Amniotic epithelial cell (primary cell): ENCODE data around the gene CTNNA1.
"Not testable (repeated sequence)": the region's sequence is repeated elsewhere in the genome, so short reads cannot be mapped to it uniquely, and the experiment has no call there.

Experiments used
- DNase-seq: peaks from one replicate; pipeline ENCODE4 v3.0.0-alpha.2; 2010; ENCODE audit warnings: low read depth

The CTNNA1 gene, protein sequence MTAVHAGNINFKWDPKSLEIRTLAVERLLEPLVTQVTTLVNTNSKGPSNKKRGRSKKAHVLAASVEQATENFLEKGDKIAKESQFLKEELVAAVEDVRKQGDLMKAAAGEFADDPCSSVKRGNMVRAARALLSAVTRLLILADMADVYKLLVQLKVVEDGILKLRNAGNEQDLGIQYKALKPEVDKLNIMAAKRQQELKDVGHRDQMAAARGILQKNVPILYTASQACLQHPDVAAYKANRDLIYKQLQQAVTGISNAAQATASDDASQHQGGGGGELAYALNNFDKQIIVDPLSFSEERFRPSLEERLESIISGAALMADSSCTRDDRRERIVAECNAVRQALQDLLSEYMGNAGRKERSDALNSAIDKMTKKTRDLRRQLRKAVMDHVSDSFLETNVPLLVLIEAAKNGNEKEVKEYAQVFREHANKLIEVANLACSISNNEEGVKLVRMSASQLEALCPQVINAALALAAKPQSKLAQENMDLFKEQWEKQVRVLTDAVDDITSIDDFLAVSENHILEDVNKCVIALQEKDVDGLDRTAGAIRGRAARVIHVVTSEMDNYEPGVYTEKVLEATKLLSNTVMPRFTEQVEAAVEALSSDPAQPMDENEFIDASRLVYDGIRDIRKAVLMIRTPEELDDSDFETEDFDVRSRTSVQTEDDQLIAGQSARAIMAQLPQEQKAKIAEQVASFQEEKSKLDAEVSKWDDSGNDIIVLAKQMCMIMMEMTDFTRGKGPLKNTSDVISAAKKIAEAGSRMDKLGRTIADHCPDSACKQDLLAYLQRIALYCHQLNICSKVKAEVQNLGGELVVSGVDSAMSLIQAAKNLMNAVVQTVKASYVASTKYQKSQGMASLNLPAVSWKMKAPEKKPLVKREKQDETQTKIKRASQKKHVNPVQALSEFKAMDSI

DNA sequence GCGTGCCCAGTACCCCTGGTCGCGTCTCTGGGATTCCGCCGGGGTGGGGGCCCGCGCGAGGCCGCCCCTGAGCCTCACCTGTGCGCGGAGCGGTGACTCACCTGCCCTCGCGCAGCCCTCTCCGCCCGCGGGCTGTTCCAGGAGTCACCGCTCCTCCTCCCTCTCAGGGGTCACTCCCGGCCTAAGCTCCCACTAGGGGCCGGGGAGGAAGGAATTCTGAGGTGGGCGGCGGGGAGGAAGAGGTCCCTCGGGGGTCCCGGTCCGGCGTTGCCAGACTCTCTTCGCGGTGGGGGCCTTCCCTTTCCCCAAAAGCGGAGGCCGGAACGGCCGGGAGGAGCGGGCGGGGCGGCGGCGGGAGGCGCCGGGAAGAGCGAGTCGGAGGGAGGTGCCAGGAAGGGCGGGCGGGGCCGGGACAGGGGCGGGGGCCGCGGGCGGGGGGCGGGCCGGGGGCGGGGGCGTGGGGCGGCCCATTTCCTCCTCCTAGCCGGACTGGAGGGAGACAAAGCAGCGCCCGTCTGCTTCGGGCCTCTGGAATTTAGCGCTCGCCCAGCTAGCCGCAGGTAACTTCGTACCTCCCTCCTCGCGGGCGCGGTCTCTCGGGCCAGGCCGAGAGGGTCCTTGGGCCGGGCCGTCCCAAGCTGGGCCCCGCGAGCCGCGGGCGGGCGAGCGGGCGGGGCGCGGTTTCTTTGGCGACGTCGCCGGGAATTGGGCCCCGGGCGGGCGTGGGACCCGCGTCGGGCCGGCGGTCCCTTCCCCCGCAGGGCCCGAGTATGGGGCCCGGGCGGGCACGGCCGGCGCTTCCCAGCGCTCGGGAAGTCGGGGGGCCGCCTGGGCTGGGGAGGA lies at the start of gene CTNNA1:
Gene CTNNA1, plus strand, starts transcription at position 475 of the 843 bp plus-strand sequence. CDS start 28,500 bp downstream, outside the sequence.
- DNase-seq = peak; percentile 59

DNA sequence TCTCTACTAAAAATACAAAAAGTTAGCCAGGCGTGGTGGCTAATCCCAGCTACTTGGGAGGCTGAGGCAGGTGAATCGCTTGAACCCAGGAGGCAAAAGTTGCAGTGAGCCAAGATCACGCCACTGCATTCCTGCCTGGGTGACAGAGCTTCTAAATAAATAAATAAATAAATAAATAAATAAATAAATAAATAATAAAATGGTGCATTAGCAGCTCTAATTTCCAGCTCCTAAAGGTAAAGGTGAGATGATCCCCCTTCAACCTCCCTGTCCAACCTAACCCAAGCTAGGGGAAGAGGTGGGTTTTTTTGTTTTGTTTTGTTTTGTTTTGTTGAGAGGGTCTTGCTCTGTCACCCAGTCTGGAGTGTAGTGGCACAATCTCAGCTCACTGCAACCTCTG lies 49.4 kb upstream of the CTNNA1 start:
- DNase-seq = not testable (repeated sequence)

DNA sequence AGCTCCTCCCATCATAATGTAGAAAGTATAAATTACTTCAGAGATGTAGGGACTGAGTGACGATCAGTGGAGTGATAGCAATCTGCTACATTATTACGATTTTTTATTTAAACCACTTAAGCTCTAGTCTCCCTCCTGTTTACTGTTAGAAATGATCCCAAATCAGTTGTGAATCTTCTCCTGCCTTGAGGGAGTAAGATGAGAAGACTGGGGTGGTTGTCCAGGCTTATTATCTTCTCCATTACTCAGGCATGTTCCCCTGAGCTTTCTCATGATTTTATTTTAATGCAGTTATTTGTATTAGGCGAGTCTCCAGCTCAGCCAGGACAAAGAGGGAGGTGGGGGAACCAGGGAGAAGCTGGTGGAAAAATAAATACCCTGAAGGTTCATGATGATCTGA lies 48.2 kb upstream of the CTNNA1 start:
- DNase-seq = no peak

DNA sequence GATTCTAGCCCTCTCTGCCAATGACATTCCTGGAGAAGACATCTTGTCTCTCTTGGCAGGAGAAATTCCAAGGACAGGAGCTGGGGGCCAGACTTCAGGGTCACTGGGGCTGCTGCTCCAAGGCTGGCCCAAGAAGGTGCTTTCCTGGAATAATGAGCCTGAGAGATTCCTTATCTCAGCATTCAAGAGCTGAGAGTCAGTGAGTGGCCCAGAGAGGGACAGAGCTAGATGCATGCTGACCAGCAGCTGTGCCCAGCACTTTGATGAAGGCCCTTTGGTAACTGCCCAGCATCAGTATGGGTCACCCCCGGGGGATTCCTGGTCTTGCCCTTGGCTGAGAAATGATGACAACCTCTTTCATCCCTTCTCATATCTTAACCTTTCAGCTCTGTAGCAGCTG lies 47.7 kb upstream of the CTNNA1 start:
- no peak for DNase-seq

DNA sequence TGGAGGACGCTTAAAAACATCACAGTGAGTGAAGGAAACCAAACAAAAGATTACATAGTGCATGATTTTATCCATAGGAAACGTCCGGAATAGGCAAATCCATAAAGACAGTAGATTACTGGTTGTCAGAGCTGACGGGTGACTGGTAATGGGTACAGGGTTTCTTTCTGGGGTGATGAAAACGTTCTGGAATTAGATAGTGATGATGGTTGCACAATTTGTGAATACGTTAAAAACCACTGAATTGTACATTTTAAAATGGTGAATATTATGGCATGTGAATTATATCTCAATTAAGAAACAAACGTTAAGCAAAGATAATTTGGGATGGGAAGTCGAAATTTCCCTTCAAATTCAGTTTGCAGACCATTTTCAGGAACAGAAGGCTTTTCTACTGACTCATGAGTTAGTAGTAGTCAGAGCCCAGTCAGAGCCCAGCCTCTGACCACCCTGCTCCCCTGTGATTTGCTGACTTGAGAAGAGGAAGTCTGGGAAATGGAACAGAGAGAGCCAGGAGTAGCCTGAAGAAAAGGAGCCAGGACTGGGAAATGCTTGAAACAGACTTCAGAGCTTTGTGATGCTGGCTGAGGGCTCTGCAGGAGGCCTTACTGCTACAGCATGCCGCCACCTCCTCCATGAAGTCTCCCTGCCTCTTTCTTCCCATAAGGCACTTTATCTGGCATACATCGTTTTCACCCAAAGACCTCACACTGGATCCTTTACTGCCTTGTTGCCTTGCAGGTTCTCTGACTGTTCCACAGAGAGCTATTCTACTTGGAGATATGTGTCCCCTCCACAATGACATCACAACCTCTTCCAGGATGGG lies 46.4 kb upstream of the CTNNA1 start:
- DNase-seq = peak; percentile 88

DNA sequence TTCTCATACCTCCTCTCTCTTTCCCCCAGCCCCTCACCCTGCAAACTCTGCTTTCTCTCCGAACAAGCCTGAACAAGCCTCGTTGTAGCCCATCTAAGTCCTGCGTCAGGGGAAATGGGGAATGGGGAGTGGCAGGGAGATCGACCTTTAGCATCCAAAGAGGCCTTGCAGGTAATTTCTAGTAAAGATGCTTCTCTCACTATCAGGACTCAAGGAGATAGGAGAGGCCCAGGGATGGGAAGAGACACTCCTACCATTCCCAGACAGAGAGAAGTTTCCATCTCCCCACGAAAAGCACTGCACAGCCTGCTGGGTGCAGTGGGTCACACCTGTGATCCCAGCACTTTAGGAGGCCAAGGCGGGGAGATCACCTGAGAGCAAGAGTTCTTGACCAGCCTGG lies 44.4 kb upstream of the CTNNA1 start:
- no peak for DNase-seq

DNA sequence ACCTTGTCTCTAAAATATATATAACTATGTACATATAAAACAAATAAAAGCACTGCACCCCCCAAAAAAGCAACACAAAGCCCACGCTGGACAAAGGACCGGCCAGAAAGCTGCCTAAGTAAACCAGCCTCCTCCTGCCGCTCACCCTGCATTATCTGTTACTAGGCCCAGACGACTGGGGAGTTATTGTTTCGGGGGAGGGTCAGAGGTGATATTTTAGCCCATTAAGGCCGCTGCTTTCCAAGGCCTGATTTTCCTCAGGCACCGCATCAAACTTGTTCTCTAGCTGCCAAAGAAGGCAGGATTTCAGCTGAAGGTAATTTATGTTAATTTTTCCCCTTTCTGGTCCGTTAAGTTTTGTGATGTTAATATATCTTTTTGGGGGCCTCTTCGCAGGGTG lies 44.0 kb upstream of the CTNNA1 start:
- no peak for DNase-seq

DNA sequence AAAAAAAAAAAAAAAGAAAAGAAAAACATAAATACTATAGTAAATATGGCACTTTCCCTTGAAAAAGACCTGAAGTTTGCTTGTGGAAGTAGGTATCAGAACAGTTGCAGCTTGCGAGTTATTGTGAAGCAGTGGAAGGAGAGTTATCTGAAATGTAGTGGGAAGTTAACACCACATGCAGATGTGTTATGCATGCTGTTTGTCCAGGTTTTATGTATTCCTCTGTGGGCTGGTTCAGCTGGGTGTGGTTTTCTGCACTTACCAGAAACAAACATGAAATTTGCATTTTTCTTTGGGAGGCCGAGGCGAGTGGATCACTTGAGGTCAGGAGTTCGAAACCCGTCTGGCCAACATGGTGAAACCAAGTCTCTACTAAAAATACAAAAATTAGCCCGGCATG lies 42.1 kb upstream of the CTNNA1 start:
- DNase-seq = no peak

DNA sequence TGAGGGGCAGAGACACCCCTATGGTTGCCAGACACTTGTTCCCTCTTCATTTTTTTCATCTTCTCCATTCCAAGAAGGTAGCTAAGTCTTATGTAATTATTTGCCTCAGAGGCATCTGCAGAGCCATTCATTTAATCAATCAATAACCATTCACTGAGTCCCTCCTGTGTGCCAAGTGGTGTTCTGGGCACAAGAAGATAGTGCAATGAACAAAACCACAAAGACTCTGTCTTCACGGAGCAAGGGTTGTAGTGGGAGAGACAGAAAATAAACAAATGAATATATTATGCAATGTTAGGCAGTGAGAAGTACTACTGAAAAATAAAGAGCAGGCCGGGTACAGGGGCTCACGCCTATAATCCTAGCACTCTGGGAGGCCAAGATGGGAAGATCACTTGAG lies 41.4 kb upstream of the CTNNA1 start:
- peak; percentile 61 for DNase-seq

DNA sequence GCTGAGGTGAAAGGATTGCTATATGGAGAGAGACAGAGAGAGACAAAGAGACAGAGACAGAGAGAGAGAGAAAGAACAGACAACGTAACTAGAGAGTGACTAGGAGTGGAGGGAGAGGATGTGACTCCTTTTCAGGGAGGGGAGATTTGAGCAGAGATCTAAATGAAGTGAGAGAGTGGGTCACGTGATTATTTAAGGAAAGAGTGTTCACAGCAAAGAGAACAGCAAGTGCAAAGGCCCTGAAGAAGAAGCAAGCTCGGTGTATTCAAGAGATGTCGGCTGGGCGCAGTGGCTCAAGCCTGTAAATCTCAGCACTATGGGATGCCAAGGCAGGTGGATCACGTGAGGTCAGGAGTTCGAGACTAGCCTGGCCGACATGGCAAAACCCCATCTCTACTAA lies 40.9 kb upstream of the CTNNA1 start:
- DNase-seq = no peak

DNA sequence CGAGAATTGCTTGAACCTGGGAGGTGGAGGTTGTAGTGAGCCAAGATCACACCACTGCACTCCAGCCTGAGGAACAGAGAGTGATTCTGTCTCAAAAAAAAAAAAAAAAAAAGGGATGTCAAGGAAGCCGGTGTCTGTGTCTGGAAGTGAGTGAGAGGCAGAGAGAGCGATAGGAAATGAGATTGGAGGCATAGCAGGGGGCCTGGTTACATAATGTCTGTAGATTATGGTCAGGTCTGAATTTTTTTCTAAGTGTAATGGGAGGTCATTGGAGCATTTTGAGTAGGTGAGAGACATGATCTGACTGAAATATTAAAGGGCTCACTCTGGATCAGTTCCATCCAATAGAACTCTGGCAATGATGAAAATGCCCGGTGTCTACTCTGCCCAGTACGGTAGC lies 40.4 kb upstream of the CTNNA1 start:
- no peak for DNase-seq

DNA sequence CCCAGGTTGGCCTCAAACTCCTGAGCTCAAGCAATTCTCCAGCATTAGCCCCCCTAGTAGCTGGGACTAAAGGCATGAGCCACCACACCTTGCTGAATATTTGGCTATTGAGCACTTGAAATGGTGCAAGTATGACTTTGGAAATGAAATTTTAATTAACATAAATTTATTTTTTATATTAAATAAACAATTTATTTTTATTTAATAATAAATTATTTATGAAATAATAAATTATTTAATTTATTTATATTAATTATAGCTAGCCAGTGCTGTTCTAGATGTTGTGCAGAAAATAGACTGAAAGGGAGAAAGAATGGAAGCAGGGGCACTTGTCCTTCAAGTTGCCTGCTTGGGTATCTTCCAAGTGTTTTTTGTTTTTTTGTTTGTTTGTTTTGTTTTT lies 40.0 kb upstream of the CTNNA1 start:
- no peak for DNase-seq

DNA sequence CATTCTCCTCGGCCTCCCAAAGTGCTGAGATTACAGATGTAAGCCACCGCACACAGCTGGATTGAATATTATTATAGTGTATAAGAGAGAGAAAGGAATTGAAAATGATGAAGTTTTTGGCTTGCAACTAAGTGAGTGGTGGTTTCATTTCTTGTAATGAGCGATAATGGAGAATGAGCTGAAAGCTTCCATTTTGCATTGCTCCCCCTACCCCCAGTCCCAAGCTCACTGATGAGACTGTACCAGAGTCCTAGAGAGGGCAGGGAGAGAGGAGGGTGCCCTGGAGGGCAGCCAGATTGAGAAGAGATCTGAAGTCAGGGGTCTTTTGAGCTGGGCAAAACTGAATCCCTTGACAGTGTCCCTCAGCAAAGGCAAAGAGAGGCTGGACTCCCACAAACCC lies 38.5 kb upstream of the CTNNA1 start:
- no peak for DNase-seq

DNA sequence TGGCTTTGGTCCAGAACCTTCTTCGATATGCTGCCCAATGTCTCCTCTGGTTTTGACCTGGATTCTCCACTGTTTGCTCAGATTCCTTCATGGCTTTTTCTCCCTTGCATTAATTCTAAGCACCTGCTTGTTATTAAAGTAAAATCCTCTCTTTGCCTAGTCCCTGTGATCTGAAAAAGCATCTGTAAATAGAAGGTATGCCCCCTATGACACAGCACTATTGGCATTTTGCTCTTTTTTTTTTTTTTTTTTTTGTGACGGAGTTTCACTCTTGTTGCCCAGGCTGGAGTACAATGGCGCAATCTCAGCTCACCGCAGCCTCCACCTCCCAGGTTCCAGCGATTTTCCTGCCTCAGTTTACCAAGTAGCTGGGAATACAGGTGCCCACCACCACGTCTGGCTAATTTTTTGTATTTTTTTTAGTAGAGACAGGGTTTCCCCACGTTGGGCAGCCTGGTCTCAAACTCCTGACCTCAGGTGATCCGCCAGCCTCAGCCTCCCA lies 37.2 kb upstream of the CTNNA1 start:
- peak; percentile 12 for DNase-seq

DNA sequence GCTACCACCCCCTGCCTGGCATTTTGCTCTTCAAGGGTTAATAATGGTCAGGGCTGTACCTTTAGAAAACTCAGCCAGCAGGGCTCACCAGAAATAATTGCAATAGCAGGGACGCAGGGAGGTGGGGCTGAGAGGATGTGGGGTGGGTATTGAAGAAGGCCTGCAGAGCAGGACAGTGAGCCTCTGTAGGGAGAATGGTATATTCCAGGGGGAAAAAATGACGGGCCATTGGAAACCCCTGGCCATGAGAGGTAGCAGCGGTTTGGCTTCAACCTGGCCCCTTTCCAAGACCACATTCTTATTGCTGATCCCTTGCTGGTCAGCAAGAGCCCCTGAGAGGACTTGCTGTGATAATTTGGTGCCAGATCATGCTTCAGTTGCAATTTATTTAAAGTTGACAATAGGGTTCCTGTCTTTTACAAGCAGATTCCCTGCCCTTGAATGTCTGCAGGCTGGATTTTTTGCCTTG lies 36.7 kb upstream of the CTNNA1 start:
- DNase-seq = peak; percentile 9

DNA sequence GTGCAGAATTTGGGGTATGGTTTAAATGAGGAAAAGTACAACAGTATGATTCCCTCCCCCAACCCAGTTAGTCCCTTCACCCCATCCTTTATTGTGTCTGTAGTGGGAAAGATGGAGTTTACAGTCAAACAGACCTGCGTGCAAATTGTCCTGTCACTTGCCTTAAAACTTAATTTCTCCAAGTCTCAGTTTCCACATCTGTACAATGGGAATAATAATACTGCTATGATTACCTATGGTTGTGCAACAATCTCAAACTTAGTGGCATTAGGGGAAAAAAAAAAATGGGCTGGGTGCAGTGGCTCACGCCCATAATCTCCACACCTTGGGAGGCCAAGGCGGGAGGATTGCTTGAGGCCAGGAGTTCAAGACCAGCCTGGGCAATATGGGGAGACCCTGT lies 35.8 kb upstream of the CTNNA1 start:
- DNase-seq = no peak

DNA sequence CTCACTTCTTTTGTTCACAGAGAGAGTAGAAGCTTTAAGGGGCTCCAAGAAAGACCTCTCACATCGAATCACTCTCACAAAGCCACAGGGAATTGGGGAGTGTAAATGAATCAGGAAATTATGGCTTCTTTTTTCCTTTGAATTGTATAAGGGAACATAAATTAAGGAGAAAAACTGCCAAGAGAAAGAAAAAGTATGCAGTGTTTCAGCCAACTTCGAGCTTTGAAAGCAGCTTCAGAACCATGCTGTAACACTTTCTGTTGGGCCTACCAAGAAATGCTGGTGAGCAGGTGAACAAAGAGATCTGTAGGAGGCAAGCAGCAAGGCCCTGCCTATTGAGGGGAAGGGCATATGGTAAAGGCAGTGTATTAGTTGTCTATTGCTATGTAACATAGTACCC lies 33.4 kb upstream of the CTNNA1 start:
- DNase-seq = no peak

DNA sequence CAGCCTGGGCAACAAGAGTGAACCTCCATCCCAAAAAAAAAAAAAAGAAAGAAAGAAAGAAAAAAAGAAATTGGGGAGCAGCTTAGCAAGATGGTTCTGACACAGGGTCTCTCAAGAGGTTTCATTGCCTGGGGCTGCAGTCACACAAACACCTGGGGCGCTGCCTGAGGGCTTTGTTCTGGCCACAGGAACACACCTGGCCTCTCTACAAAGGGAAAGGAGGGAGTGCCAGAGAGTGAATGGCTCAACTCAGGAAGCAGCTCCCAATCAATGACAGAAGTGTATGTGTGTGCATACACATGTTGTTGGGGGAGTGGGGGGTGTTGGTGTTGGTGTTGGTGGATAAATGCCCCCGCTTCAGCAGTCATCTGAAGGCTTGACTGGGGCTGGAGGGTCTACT lies 32.4 kb upstream of the CTNNA1 start:
- DNase-seq = no peak

DNA sequence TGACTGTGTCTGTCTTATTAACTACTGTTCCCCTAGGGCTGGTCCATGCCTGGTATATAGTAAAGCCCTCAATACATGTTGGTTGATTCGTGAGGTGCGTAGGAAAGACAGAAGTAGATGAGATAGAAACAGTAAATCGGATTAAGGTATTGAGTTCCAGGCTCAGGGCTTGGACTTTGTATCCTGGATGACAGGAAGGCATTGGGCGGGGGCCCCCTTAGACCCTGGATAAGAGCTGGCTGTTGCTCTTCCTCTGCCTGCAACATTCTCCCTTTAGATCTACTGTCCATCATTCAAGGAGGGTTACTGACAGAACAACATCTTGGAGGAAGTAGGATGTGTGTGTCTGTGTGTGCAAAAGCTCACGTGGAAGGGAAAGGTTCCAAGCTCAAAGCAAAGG lies 31.2 kb upstream of the CTNNA1 start:
- DNase-seq = no peak

DNA sequence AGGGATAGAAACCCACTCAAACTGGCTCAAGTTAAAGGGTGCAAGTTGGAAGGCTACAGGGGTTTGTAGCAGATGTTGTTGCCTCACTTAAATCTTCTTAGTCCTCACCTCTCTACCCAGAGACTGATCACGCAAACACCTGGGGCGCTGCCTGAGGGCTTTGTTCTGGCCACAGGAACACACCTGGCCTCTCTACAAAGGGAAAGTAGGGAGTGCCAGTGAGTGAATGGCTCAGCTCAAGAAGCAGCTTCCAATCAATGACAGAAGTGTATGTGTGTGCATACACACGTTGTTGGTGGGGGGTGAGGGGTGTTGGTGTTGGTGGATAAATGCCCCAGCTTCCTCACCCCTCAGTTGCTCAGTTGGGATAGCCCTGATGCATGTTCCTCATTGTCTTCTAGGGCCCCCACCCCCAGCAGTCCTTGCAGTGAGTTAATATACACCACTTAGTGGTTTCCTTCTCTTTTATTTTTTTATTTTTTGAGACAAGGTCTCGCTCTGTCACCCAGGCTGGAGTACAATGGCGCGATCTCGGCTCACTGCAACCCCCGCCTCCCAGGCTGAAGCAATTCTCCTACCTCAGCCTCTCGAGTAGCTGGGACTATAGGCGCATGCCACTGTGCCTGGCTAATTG lies 30.6 kb upstream of the CTNNA1 start:
- no peak for DNase-seq
